CD14-positive monocyte (primary cell): ENCODE measurements around the gene BCCIP. TPM values are rescaled to one million over a fixed set of nuclear protein-coding genes. Genes with fewer than 3 reads are reported as not detected.

ENCODE experiments used
- DNase-seq, 3 donors: peaks; one replicate each; pipeline ENCODE4 v3.0.0-alpha.2; 2011 to 2022
- H2AFZ ChIP-seq: 2 replicates; pipeline ENCODE4 v1.6.0; 2012; ENCODE audit warnings: mild to moderate bottlenecking, low read depth, low read length, inconsistent platforms; ENCODE audit not compliant: insufficient read depth, poor library complexity, severe bottlenecking
- H3K27ac ChIP-seq, 2 donors: 1 replicate in 1 of 2; 2 replicates in 1 of 2; pipeline ENCODE4 v1.5.1; 2012 to 2013; ENCODE audit warnings: low read length in 2 of 2, control low read depth in 1 of 2, inconsistent platforms in 1 of 2, low read depth in 1 of 2, mild to moderate bottlenecking in 1 of 2
- H3K27me3 ChIP-seq, 2 donors: one replicate each; pipeline versions ENCODE4 v1.6.0 to v1.6.1; 2011 to 2013; ENCODE audit warnings: low read length in 2 of 2; ENCODE audit not compliant: control insufficient read depth in 2 of 2, insufficient read depth in 2 of 2
- H3K36me3 ChIP-seq, 2 donors: replicated peaks in 1 of 2; 1 replicate in 1 of 2; 2 replicates in 1 of 2; pipeline versions ENCODE4 v1.5.1 to v1.6.1; 2012 to 2013; ENCODE audit warnings: low read length in 2 of 2, control low read depth in 1 of 2, inconsistent platforms in 1 of 2, mild to moderate bottlenecking in 1 of 2; ENCODE audit not compliant: insufficient read depth in 2 of 2, control insufficient read depth in 1 of 2
- H3K4me1 ChIP-seq, 2 donors: 1 replicate in 1 of 2; 2 replicates in 1 of 2; pipeline versions ENCODE4 v1.5.1 to v1.6.1; 2012 to 2013; ENCODE audit warnings: low read length in 2 of 2, control low read depth in 1 of 2, inconsistent platforms in 1 of 2, mild to moderate bottlenecking in 1 of 2, moderate library complexity in 1 of 2; ENCODE audit not compliant: insufficient read depth in 2 of 2, control insufficient read depth in 1 of 2
- H3K4me2 ChIP-seq: replicated peaks from 2 replicates; pipeline ENCODE3; 2012; ENCODE audit warnings: low read length, moderate library complexity, mild to moderate bottlenecking; ENCODE audit not compliant: poor library complexity, severe bottlenecking; ENCODE audit errors: extremely low read depth
- H3K4me3 ChIP-seq, 3 experiments: fragments of 200-600 bp in 1 of 3; sonication (generic) in 1 of 3; replicated peaks in 1 of 3; 1 replicate in 2 of 3; 2 replicates in 1 of 3; pipeline ENCODE4 v1.5.1; 2011 to 2013; ENCODE audit warnings: low read length in 3 of 3, mild to moderate bottlenecking in 3 of 3, control low read depth in 2 of 3, low read depth in 2 of 3, inconsistent platforms in 1 of 3, moderate library complexity in 1 of 3
- H3K79me2 ChIP-seq: 2 replicates; pipeline ENCODE4 v1.6.0; 2012; ENCODE audit warnings: mild to moderate bottlenecking, control low read depth, inconsistent platforms, low read length, moderate library complexity; ENCODE audit not compliant: insufficient read depth
- H3K9ac ChIP-seq: 2 replicates; pipeline ENCODE4 v1.6.0; 2017; ENCODE audit warnings: low read length, mild to moderate bottlenecking; ENCODE audit not compliant: insufficient read depth, poor library complexity, severe bottlenecking
- H3K9me3 ChIP-seq, 2 donors: replicated peaks in 1 of 2; 1 replicate in 1 of 2; 2 replicates in 1 of 2; pipeline versions ENCODE4 v1.5.1 to v1.6.1; 2012 to 2013; ENCODE audit warnings: low read length in 2 of 2, control low read depth in 1 of 2; ENCODE audit not compliant: control insufficient read depth in 1 of 2, insufficient read depth in 1 of 2
- H4K20me1 ChIP-seq: 2 replicates; pipeline ENCODE4 v1.6.0; 2012; ENCODE audit warnings: mild to moderate bottlenecking, low read length, control low read depth, moderate library complexity; ENCODE audit not compliant: insufficient read depth
- H3K27ac Mint-ChIP-seq, 7 donors: one replicate each; pipeline ENCODE4 v1.8.0; 2020; ENCODE audit warnings: mild to moderate bottlenecking in 7 of 7, mixed read lengths in 7 of 7, moderate library complexity in 6 of 7, inconsistent platforms in 2 of 7
- H3K27me3 Mint-ChIP-seq, 3 donors: one replicate each; pipeline ENCODE4 v1.8.0; 2021 to 2022; ENCODE audit warnings: low read depth in 3 of 3, mild to moderate bottlenecking in 3 of 3, mixed read lengths in 3 of 3, moderate library complexity in 3 of 3, inconsistent platforms in 1 of 3
- H3K36me3 Mint-ChIP-seq, 2 donors: one replicate each; pipeline ENCODE4 v1.8.0; 2020; ENCODE audit warnings: mixed read lengths in 2 of 2, inconsistent platforms in 1 of 2, mild to moderate bottlenecking in 1 of 2
- H3K4me1 Mint-ChIP-seq: one replicate; pipeline ENCODE4 v1.8.0; 2020; ENCODE audit warnings: mild to moderate bottlenecking, mixed read lengths
- H3K4me3 Mint-ChIP-seq, 2 donors: one replicate each; pipeline ENCODE4 v1.8.0; 2020; ENCODE audit warnings: mild to moderate bottlenecking in 2 of 2, mixed read lengths in 2 of 2, moderate library complexity in 1 of 2
- H3K9me3 Mint-ChIP-seq, 7 donors: one replicate each; pipeline ENCODE4 v1.8.0; 2020 to 2022; ENCODE audit warnings: mixed read lengths in 7 of 7, mild to moderate bottlenecking in 6 of 7, moderate library complexity in 6 of 7, inconsistent platforms in 2 of 7
- CTCF ChIP-seq: fragments of 200-600 bp; IDR thresholded peaks from one replicate; pipeline ENCODE4 v1.8.0; 2022; ENCODE audit warnings: antibody characterized with exemption, mild to moderate bottlenecking
- WGBS: methylation state at CpG from one replicate; pipeline ENCODE4 v1.1.5; 2013; ENCODE audit warnings: missing lambda C conversion rate; ENCODE audit not compliant: insufficient coverage; 5-methylcytosine and 5-hydroxymethylcytosine counted together
- intact Hi-C, 2 donors: fragments of 100-400 bp; cut with micrococcal nuclease; formaldehyde crosslinking; loops; one replicate each; pipeline versions ENCODE4 v1.15.0 to v1.15.1; 2023
- polyA plus RNA-seq, 3 donors: library from polyadenylated mRNA; depleted of rRNA in 1 of 3; unstranded in 2 of 3; stranded (reverse) in 1 of 3; fragments of 300-500 nt in 2 of 3; fragments of >200 nt in 1 of 3; fragmentation: Illumina TruSeq in 2 of 3; gene quantifications; 1 replicate in 2 of 3; 2 replicates in 1 of 3; pipeline ENCODE4 v1.2.3, GENCODE V29; 2012 to 2021

The BCCIP gene
- polyA plus RNA-seq, 3 donors = 16.0 to 61.7 (median 59.3) TPM

GRCh38 chr10:125848371-125848770, 25.0 kb downstream of the BCCIP start:
- Histone ChIP-seq H3K4me1 (no peaks in the 10 kb centered on the region), H3K9me3 (no peaks in the 10 kb centered on the region), H3K27ac (no peak overlapping the region), H3K9ac (no peak overlapping the region), H3K36me3 (peaks cover 36 to 92% of the 10 kb centered on the region in 2 donors), H3K4me2 (no peak overlapping the region), H3K27me3 (no peaks in the 10 kb centered on the region), H3K4me3 (no peak overlapping the region), H2AFZ (no peak overlapping the region), H4K20me1 (no peaks in the 10 kb centered on the region), H3K79me2 (no peaks in the 10 kb centered on the region)
- H3K9me3 Mint-ChIP-seq = no peaks in the 10 kb centered on the region
- peaks cover 59 to 67% of the 10 kb centered on the region in 2 donors for H3K36me3 Mint-ChIP-seq
- no peaks in the 10 kb centered on the region for H3K4me1 Mint-ChIP-seq
- no peak overlapping the region for H3K27ac Mint-ChIP-seq
- intact Hi-C loops = no loop called here
- no peak overlapping the region for H3K4me3 Mint-ChIP-seq
- H3K27me3 Mint-ChIP-seq = peaks cover 0 to 2% (median 1%) of the 10 kb centered on the region in 3 donors
- WGBS = 89% methylated on average over 2 of the region's 2 CpGs
- TF ChIP-seq CTCF = no peak
- no peak for DNase-seq

GRCh38 chr10:125848857-125849256, 25.5 kb downstream of the BCCIP start:
- 100% methylated on average over 1 of the region's 2 CpGs for WGBS

More at GRCh38 chr10:125848857-125849256, 25.5 kb downstream of the BCCIP start:
- Mint-ChIP-seq H3K4me3 (no peak overlapping the region), H3K27ac (no peak overlapping the region), H3K36me3 (peaks cover 58 to 67% of the 10 kb centered on the region in 2 donors), H3K4me1 (no peaks in the 10 kb centered on the region), H3K27me3 (peaks cover 0 to 2% (median 1%) of the 10 kb centered on the region in 3 donors), H3K9me3 (no peaks in the 10 kb centered on the region)
- Histone ChIP-seq H3K27ac (no peak overlapping the region), H3K4me3 (no peak overlapping the region), H3K36me3 (peaks cover 35 to 92% of the 10 kb centered on the region in 2 donors), H3K4me2 (no peak overlapping the region), H4K20me1 (no peaks in the 10 kb centered on the region), H3K9ac (no peak overlapping the region), H3K9me3 (no peaks in the 10 kb centered on the region), H2AFZ (no peak overlapping the region), H3K79me2 (no peaks in the 10 kb centered on the region), H3K4me1 (no peaks in the 10 kb centered on the region), H3K27me3 (no peaks in the 10 kb centered on the region)
- DNase-seq = no peak
- no peak for TF ChIP-seq CTCF
- intact Hi-C loops = no loop called here
